ENCODE data around the gene CTSZ.

The CTSZ gene

DNA sequence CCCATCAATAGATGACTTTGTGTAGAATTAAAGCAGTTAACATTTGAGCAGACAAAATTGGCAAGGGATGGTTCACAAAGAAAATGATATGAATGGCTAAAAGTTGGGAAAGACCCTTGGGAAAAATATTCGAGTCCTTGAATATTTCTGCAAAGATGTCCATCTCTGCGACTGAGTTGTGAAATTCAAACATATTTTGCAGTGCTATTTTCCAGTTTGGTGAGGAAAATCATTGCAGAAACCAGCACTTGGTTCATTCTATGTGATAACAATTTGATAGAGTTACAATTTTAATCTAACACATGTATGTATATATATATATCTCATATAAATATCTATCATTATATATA, 41.6 kb upstream of the CTSZ start:
- no peak overlapping the region for H3K27ac ChIP-seq (ENCODE audit: low read length)
- H3K79me2 ChIP-seq (ENCODE audit: low read length): no peaks in the 10 kb centered on the region
- H3K9me3 ChIP-seq (ENCODE audit: insufficient read depth, low read length): no peaks in the 10 kb centered on the region
- no peaks in the 10 kb centered on the region for H3K36me3 ChIP-seq (replicated peaks; ENCODE audit: low read depth, low read length)
- TF ChIP-seq EZH2phosphoT487 (IDR thresholded peaks at IDR 0.05; ENCODE audit: low read depth): no peak
- TF ChIP-seq, protein P1, sequence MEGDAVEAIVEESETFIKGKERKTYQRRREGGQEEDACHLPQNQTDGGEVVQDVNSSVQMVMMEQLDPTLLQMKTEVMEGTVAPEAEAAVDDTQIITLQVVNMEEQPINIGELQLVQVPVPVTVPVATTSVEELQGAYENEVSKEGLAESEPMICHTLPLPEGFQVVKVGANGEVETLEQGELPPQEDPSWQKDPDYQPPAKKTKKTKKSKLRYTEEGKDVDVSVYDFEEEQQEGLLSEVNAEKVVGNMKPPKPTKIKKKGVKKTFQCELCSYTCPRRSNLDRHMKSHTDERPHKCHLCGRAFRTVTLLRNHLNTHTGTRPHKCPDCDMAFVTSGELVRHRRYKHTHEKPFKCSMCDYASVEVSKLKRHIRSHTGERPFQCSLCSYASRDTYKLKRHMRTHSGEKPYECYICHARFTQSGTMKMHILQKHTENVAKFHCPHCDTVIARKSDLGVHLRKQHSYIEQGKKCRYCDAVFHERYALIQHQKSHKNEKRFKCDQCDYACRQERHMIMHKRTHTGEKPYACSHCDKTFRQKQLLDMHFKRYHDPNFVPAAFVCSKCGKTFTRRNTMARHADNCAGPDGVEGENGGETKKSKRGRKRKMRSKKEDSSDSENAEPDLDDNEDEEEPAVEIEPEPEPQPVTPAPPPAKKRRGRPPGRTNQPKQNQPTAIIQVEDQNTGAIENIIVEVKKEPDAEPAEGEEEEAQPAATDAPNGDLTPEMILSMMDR (IDR thresholded peaks at IDR 0.05; ENCODE audit: low read depth, low read length): no peak
- peaks cover 15% of the 10 kb centered on the region for H3K4me1 ChIP-seq (ENCODE audit: low read length)
- H3K9ac ChIP-seq (ENCODE audit: low read length): no peak overlapping the region
- no peak overlapping the region for H3K4me2 ChIP-seq (ENCODE audit: low read length)
- H3K4me3 ChIP-seq (ENCODE audit: low read length): no peak overlapping the region
- peaks cover 41% of the 10 kb centered on the region for H3K27me3 ChIP-seq (ENCODE audit: low read depth, low read length)
- H2AFZ ChIP-seq (ENCODE audit: low read depth, low read length): no peak overlapping the region
- H4K20me1 ChIP-seq (ENCODE audit: insufficient read depth, low read length): no peaks in the 10 kb centered on the region

DNA sequence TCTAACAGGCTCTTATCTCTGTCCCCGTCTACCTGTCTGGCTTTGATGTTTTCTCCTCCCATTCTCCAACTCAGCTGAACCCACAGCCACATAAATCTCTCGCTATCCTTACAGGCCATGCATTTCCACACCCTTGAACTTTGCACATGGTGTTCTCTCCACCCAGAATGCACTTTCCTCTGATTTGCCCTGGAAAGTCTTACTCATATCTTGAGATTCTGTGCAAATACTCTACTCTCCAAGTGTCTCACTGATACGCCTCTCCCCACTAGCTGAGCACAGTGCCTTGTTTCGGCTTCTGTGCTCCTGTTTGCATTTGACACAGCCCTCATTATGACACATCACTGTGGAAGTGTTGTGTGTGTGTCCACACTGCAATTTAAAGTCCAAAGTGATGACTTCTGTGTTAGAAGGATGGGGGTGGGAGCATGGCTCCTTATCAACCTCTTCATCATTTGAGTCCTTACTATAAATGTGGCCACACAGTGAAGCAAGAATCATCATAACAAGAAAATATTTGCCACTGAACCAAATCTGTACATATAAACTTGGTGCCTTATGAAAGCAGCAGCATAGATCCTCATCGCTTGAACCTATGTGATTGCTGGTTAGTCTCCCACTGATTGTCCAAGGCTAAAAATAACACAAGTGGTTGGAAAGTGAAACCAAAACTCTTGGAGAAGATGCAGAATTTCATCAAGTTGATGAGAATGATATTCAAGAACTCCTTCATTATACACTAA, 41.1 kb upstream of the CTSZ start:
- no peaks in the 10 kb centered on the region for H3K9me3 ChIP-seq (ENCODE audit: insufficient read depth, low read length)
- TF ChIP-seq, protein P1 (IDR thresholded peaks at IDR 0.05; ENCODE audit: low read depth, low read length): no peak
- TF ChIP-seq EZH2phosphoT487 (IDR thresholded peaks at IDR 0.05; ENCODE audit: low read depth): no peak
- H3K9ac ChIP-seq (ENCODE audit: low read length): no peak overlapping the region
- H3K27me3 ChIP-seq (ENCODE audit: low read depth, low read length): peaks cover 36% of the 10 kb centered on the region
- H3K79me2 ChIP-seq (ENCODE audit: low read length): peaks cover under 1% of the 10 kb centered on the region; the same call in 1 of the 2 replicates
- no peak overlapping the region for H3K27ac ChIP-seq (ENCODE audit: low read length)
- peaks cover 19% of the 10 kb centered on the region for H3K4me1 ChIP-seq (ENCODE audit: low read length)
- no peak overlapping the region for H3K4me2 ChIP-seq (ENCODE audit: low read length)
- H3K4me3 ChIP-seq (ENCODE audit: low read length): no peak overlapping the region
- H4K20me1 ChIP-seq (ENCODE audit: insufficient read depth, low read length): no peaks in the 10 kb centered on the region
- H2AFZ ChIP-seq (ENCODE audit: low read depth, low read length): no peak overlapping the region
- no peaks in the 10 kb centered on the region for H3K36me3 ChIP-seq (replicated peaks; ENCODE audit: low read depth, low read length)

DNA sequence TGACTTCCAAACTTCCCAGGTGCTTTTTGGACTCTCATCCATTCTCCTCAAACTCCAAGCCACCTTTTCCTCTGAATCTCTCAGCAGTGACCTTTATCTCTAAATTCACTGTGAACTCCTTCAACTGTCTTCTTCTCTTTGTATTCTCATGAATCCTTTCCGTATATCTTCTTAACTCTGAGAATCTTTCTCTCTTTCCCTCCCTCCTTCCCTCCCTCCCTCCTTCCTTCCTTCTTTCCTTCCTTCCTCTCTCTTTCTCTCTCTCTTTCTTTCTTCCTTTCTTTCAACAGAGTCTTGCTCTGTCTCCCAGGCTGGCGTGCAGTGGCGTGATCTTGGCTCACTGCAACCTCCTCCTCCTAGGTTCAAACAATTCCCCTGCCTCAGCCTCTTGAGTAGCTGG, 39.8 kb upstream of the CTSZ start:
- Histone ChIP-seq H3K79me2 (ENCODE audit: low read length) (peaks cover 10% of the 10 kb centered on the region), H3K27ac (ENCODE audit: low read length) (no peak overlapping the region), H3K36me3 (replicated peaks; ENCODE audit: low read depth, low read length) (no peaks in the 10 kb centered on the region), H2AFZ (ENCODE audit: low read depth, low read length) (no peak overlapping the region), H3K4me2 (ENCODE audit: low read length) (no peak overlapping the region), H3K9ac (ENCODE audit: low read length) (no peak overlapping the region), H3K9me3 (ENCODE audit: insufficient read depth, low read length) (no peaks in the 10 kb centered on the region), H4K20me1 (ENCODE audit: insufficient read depth, low read length) (no peaks in the 10 kb centered on the region), H3K27me3 (ENCODE audit: low read depth, low read length) (peaks cover 23% of the 10 kb centered on the region), H3K4me1 (ENCODE audit: low read length) (peaks cover 15% of the 10 kb centered on the region), H3K4me3 (ENCODE audit: low read length) (no peak overlapping the region)
- TF ChIP-seq, protein P1 (IDR thresholded peaks at IDR 0.05; ENCODE audit: low read depth, low read length): no peak

- Histone ChIP-seq H4K20me1 (ENCODE audit: insufficient read depth, low read length) (peaks cover 17% of the 10 kb centered on the region), H3K4me3 (ENCODE audit: low read length) (no peak overlapping the region), H3K79me2 (ENCODE audit: low read length) (peaks cover 31% of the 10 kb centered on the region), H2AFZ (ENCODE audit: low read depth, low read length) (no peak overlapping the region), H3K27me3 (ENCODE audit: low read depth, low read length) (peaks cover 6% of the 10 kb centered on the region), H3K27ac (ENCODE audit: low read length) (no peak overlapping the region), H3K4me2 (ENCODE audit: low read length) (no peak overlapping the region), H3K9ac (ENCODE audit: low read length) (no peak overlapping the region), H3K4me1 (ENCODE audit: low read length) (peaks cover 33% of the 10 kb centered on the region), H3K9me3 (ENCODE audit: insufficient read depth, low read length) (no peaks in the 10 kb centered on the region), H3K36me3 (replicated peaks; ENCODE audit: low read depth, low read length) (peaks cover 17% of the 10 kb centered on the region)
- no peak for TF ChIP-seq EZH2phosphoT487 (IDR thresholded peaks at IDR 0.05; ENCODE audit: low read depth)
- TF ChIP-seq, protein P1 (IDR thresholded peaks at IDR 0.05; ENCODE audit: low read depth, low read length): no peak
These were observed 37.7 kb upstream of the CTSZ start for GRCh38 chr20:59044796-59045195.

Data from OCI-LY3 (cell line).